ENCODE measurements around the gene NOD1.
A peak's percentile ranks its signal among the peaks of the same experiment; 100 is the strongest.

NOD1 gene

GRCh38 chr7:30470771-30471170 lies 7.8 kb downstream of the NOD1 start:
- no peak for DNase-seq (ENCODE audit: low spot score in 2 of 2)
- H3K4me1 ChIP-seq, result peaks cover 11% of the 10 kb centered on the region
- in situ Hi-C loops (cut with MboI; ENCODE audit: low sequenced_read_pairs), result no loop called here
- H3K9me3 ChIP-seq, result no peaks in the 10 kb centered on the region
- H3K4me3 ChIP-seq, result no peak overlapping the region
- H3K36me3 ChIP-seq (replicated peaks), result no peaks in the 10 kb centered on the region
- H3K27me3 ChIP-seq (ENCODE audit: low read depth), result no peaks in the 10 kb centered on the region

DNA sequence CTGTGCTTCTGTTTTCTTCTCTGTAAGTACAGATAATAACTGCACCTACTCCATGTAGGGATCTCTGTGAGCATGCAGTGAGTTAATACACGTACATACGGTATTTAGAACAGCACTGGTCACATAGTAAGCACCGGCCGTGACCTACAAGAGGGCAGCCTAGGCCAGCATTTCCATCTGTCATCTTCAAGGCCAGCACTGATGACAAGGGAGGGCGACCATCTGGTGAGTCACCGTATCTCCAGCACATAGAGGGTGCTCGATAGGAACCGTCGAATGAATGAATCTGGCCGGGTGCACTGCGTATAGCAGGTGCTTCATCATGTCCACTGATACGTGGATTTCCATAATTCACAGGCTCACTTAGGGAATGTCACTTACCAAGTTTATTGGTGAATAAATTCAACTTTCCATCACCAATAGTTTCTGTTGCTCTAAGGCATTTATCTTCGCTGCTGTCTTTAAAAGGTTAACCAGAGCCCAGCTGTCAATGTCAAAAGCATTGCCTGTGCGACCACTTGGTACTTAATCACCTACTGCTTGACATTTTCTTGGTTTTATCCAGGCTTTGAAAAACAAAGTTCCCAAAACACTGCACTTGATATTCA lies 8.3 kb downstream of the NOD1 start:
- H3K4me3 ChIP-seq, result no peak overlapping the region
- H3K9me3 ChIP-seq, result no peaks in the 10 kb centered on the region
- in situ Hi-C loops (cut with MboI; ENCODE audit: low sequenced_read_pairs), result no loop called here
- peaks cover 11% of the 10 kb centered on the region for H3K4me1 ChIP-seq
- no peaks in the 10 kb centered on the region for H3K36me3 ChIP-seq (replicated peaks)
- DNase-seq (ENCODE audit: low spot score in 2 of 2), result no peak
- H3K27me3 ChIP-seq (ENCODE audit: low read depth), result no peaks in the 10 kb centered on the region

GRCh38 chr7:30469303-30469702 lies 9.3 kb downstream of the NOD1 start:
- Histone ChIP-seq H3K9me3 (no peaks in the 10 kb centered on the region), H3K4me3 (no peak overlapping the region), H3K4me1 (peaks cover 11% of the 10 kb centered on the region), H3K27me3 (ENCODE audit: low read depth) (no peaks in the 10 kb centered on the region), H3K36me3 (replicated peaks) (no peaks in the 10 kb centered on the region)
- in situ Hi-C loops (cut with MboI; ENCODE audit: low sequenced_read_pairs), result no loop called here
- peak; percentile 79 to 88 for DNase-seq (ENCODE audit: low spot score in 2 of 2)

DNA sequence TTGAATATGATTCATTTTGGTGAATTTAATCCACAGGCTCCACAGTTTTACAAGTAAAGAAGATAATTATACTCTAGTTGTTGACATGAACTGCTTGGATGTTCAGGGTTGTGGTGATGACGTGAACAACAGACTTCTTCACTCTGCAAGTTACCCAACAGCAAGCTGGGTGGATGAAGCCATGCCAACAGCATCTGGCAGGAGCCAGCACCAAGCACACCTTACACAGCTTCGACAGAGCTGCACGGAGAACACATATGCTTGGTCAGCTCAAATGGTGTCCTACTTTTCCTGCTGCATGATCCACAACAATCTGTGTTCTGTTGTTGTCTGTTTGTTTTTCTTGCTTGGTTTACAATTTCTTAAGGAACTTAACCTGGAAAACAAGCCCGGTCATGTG lies 9.8 kb downstream of the NOD1 start:
- no peaks in the 10 kb centered on the region for H3K27me3 ChIP-seq (ENCODE audit: low read depth)
- H3K4me1 ChIP-seq, result peaks cover 11% of the 10 kb centered on the region
- in situ Hi-C loops (cut with MboI; ENCODE audit: low sequenced_read_pairs), result no loop called here
- no peak for DNase-seq (ENCODE audit: low spot score in 2 of 2)
- no peak overlapping the region for H3K4me3 ChIP-seq
- no peaks in the 10 kb centered on the region for H3K9me3 ChIP-seq
- H3K36me3 ChIP-seq (replicated peaks), result no peaks in the 10 kb centered on the region

DNA sequence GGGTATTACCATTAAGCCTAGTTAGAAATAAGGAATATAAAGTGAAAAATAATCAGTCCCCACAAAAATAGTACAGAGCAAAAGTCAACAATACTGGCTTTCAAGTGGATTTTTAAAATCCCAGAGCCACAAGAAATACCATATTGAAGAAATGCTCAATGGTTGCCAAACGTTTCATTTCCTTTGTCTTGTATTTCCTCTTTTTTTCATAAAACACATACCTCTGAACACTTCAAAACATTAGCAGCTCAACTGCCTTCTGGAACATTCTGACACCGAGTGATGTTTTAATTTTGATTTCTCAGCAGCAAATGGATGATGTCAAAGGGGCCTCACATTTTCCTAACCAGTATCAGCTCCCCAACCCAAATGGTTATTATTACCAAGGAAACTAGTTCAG lies 10.5 kb downstream of the NOD1 start:
- no peaks in the 10 kb centered on the region for H3K27me3 ChIP-seq (ENCODE audit: low read depth)
- no peak for DNase-seq (ENCODE audit: low spot score in 2 of 2)
- in situ Hi-C loops (cut with MboI; ENCODE audit: low sequenced_read_pairs), result no loop called here
- H3K36me3 ChIP-seq (replicated peaks), result no peaks in the 10 kb centered on the region
- H3K4me3 ChIP-seq, result no peak overlapping the region
- peaks cover 11% of the 10 kb centered on the region for H3K4me1 ChIP-seq
- no peaks in the 10 kb centered on the region for H3K9me3 ChIP-seq

- DNase-seq (ENCODE audit: low spot score in 2 of 2), result no peak
- Histone ChIP-seq H3K9me3 (no peaks in the 10 kb centered on the region), H3K27me3 (ENCODE audit: low read depth) (no peaks in the 10 kb centered on the region), H3K4me3 (no peak overlapping the region), H3K4me1 (peaks cover 8% of the 10 kb centered on the region), H3K36me3 (replicated peaks) (no peaks in the 10 kb centered on the region)
- in situ Hi-C loops (cut with MboI; ENCODE audit: low sequenced_read_pairs), result no loop called here
Measured at GRCh38 chr7:30467271-30467670, 11.3 kb downstream of the NOD1 start.

- no peak for DNase-seq (ENCODE audit: low spot score in 2 of 2)
- H3K27me3 ChIP-seq (ENCODE audit: low read depth), result no peaks in the 10 kb centered on the region
- in situ Hi-C loops (cut with MboI; ENCODE audit: low sequenced_read_pairs), result no loop called here
- H3K4me1 ChIP-seq, result peaks cover 8% of the 10 kb centered on the region
- no peak overlapping the region for H3K4me3 ChIP-seq
- no peaks in the 10 kb centered on the region for H3K9me3 ChIP-seq
- no peaks in the 10 kb centered on the region for H3K36me3 ChIP-seq (replicated peaks)
Measured at GRCh38 chr7:30466266-30466665, 12.3 kb downstream of the NOD1 start.

GRCh38 chr7:30465811-30466180 lies 12.8 kb downstream of the NOD1 start:
- no peak overlapping the region for H3K4me3 ChIP-seq
- no peaks in the 10 kb centered on the region for H3K27me3 ChIP-seq (ENCODE audit: low read depth)
- H3K9me3 ChIP-seq, result no peaks in the 10 kb centered on the region
- no peak for DNase-seq (ENCODE audit: low spot score in 2 of 2)
- H3K4me1 ChIP-seq, result peaks cover 8% of the 10 kb centered on the region
- in situ Hi-C loops (cut with MboI; ENCODE audit: low sequenced_read_pairs), result no loop called here
- H3K36me3 ChIP-seq (replicated peaks), result no peaks in the 10 kb centered on the region

DNA sequence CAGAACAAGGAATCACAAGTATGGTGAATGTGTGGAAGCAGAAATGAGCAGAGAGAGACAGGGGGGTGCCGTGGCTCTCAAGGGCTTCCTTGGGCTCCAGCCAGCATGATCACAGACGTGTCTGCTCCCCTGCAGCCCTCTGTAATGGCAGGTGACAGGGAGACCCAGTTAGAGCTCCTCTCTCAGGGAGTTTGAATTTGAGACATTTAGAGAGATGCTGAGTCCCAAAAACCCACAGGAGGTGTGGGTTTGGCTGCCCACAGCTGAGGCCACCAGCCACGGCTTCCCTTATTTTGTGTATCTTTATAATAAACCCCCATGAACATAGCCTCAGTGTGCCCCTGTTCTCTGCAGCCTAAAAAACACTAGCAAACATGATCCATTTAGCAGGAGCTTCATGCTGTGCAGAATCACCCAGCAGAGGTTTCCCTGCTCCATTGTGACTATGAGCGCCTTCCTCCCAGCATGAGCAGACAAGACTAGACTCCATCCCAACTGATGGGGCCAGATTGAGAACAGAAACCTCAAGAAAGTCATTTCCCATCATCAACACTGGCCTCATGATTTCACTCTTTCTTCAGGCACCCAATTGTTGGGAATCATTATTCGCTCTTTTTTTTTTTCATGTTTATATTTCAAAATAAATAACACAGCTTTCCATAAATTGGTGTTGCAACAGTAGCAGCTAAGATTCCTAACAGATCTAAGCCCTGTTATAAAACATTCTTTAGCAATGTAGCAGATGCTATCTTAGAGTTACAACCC lies 13.4 kb downstream of the NOD1 start:
- no peak overlapping the region for H3K4me3 ChIP-seq
- peaks cover 8% of the 10 kb centered on the region for H3K4me1 ChIP-seq
- DNase-seq (ENCODE audit: low spot score in 2 of 2), result no peak
- in situ Hi-C loops (cut with MboI; ENCODE audit: low sequenced_read_pairs), result no loop called here
- no peaks in the 10 kb centered on the region for H3K9me3 ChIP-seq
- H3K27me3 ChIP-seq (ENCODE audit: low read depth), result no peaks in the 10 kb centered on the region
- H3K36me3 ChIP-seq (replicated peaks), result no peaks in the 10 kb centered on the region

DNA sequence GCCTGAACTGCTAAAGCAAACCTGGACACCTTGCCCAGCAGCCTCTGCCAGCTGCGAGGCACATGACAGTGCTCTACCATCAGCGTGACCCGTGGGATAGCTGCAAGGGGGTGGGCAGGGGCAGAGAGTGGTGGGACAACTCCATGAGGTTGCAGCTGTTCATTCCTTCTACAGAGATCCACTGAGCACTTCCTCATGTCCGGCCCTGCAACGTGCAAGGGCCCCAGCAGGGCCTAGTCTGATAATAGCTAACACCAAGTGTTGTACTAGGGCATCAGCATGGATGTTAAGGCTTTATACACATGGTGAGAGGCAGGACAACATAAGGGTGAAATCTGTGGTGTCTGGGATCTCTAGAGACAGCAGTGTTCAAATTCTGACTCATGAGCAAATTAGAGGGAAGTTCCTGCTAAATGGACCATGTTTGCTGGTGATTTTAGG lies 14.3 kb downstream of the NOD1 start:
- H3K9me3 ChIP-seq, result no peaks in the 10 kb centered on the region
- no peaks in the 10 kb centered on the region for H3K36me3 ChIP-seq (replicated peaks)
- DNase-seq (ENCODE audit: low spot score in 2 of 2), result no peak
- H3K4me1 ChIP-seq, result peaks cover 3% of the 10 kb centered on the region; the same call in 1 of the 2 replicates
- no peaks in the 10 kb centered on the region for H3K27me3 ChIP-seq (ENCODE audit: low read depth)
- in situ Hi-C loops (cut with MboI; ENCODE audit: low sequenced_read_pairs), result no loop called here
- H3K4me3 ChIP-seq, result no peak overlapping the region

DNA sequence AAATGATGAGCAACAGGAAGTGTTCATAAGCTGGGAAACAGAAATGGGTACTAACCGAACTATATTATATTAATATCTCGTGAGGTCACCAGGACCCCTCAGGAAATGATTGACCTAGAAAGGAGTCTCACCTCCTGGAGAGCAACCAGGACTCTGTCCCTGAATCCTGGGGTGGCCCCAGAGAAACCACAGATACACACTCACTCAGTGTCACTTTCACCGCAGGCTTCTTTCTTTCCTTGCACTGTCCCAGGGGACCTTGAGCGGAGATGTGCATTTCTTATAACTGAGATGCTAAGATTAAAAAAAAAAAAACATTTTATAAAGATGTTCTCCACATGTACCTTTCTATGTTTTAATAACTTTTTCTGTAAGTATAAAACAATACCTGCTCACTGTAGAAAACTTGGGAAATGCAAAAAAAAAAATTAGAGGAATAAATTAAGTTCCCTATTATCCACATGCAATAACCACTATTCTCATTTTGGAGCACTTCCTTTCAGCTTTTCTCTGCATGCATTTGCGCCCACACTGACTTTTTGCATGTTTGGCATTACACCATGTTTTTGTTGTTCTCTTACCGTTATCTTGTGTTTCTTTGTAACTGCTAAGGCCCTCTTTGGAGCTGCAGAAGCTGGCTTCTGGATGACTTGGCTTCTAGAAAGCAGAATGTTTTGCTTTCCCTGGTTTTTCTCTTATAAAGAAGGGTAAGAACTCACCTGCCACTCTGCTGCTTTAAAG lies 15.0 kb downstream of the NOD1 start:
- H3K4me3 ChIP-seq, result no peak overlapping the region
- no peaks in the 10 kb centered on the region for H3K4me1 ChIP-seq
- in situ Hi-C loops (cut with MboI; ENCODE audit: low sequenced_read_pairs), result no loop called here

DNA sequence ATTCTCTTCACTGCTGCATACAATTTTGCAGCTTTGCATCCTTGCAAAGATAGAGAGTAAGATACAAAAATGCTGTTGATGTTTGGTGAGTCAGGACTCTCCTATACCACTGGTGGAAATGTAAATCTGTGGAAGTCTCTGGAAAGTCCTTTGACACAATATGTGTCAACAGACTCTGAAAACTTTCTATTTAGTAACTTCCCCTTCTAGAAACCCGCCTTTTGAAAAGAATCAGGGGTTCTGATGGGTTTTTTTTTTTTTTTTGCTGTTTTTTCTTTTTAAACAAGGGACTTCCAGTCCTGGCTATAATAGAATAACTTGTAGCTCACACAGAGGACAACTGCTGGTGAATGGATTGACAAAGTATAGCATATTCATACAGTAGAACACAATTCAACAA lies 16.4 kb downstream of the NOD1 start:
- Histone ChIP-seq H3K9me3 (no peaks in the 10 kb centered on the region), H3K27me3 (ENCODE audit: low read depth) (no peaks in the 10 kb centered on the region), H3K36me3 (replicated peaks) (no peaks in the 10 kb centered on the region), H3K4me3 (no peak overlapping the region), H3K4me1 (no peaks in the 10 kb centered on the region)
- no peak for DNase-seq (ENCODE audit: low spot score in 2 of 2)
- in situ Hi-C loops (cut with MboI; ENCODE audit: low sequenced_read_pairs), result no loop called here

More for the DNA sequence above, 15.0 kb downstream of the NOD1 start:
- no peaks in the 10 kb centered on the region for H3K36me3 ChIP-seq (replicated peaks)
- H3K9me3 ChIP-seq, result no peaks in the 10 kb centered on the region
- no peaks in the 10 kb centered on the region for H3K27me3 ChIP-seq (ENCODE audit: low read depth)
- DNase-seq (ENCODE audit: low spot score in 2 of 2), result no peak

DNA sequence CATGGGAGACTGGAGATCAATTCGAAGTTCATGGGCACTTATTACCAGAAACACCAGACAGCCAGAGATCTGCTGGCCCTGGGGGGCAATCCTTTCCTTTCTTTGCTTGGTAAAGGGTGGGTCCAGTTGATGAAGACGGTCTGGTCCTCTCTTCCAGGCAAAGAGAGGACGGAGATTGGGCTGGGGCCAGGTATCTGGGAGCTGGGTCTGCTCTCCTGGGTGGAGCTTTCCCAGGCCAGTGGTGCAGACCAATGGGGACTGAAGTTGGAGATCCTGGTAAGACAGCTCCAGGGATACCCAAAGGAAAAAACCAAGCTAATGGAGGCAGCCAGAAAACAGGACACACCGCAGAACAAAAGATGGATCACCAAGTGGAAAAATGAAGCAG lies 18.3 kb downstream of the NOD1 start:
- Histone ChIP-seq H3K4me3 (no peak overlapping the region), H3K4me1 (no peaks in the 10 kb centered on the region), H3K9me3 (no peaks in the 10 kb centered on the region), H3K36me3 (replicated peaks) (no peaks in the 10 kb centered on the region), H3K27me3 (ENCODE audit: low read depth) (no peaks in the 10 kb centered on the region)
- in situ Hi-C loops (cut with MboI; ENCODE audit: low sequenced_read_pairs), result no loop called here
- no peak for DNase-seq (ENCODE audit: low spot score in 2 of 2)

- no peak for DNase-seq (ENCODE audit: low spot score in 2 of 2)
- H3K4me1 ChIP-seq, result no peaks in the 10 kb centered on the region
- no peaks in the 10 kb centered on the region for H3K36me3 ChIP-seq (replicated peaks)
- H3K4me3 ChIP-seq, result no peak overlapping the region
- H3K9me3 ChIP-seq, result no peaks in the 10 kb centered on the region
- no peaks in the 10 kb centered on the region for H3K27me3 ChIP-seq (ENCODE audit: low read depth)
- in situ Hi-C loops (cut with MboI; ENCODE audit: low sequenced_read_pairs), result no loop called here
Measured at GRCh38 chr7:30459591-30460245, 18.9 kb downstream of the NOD1 start.

Data from HAP-1 (cell line).